Kidney (tissue), 14 donors: Measurements from ENCODE around the gene IFRD2. TPM values are rescaled to one million over a fixed set of nuclear protein-coding genes. Genes with fewer than 3 reads are reported as not detected.

Experiments
- DNase-seq, 5 donors: peaks; one replicate each; pipeline ENCODE4 v3.0.0-alpha.2; 2013 to 2020
- FAIRE-seq: peaks from 2 replicates; lab custom pipeline; 2012; peaks lifted over from hg19 to GRCh38; lab: Jason Lieb, UNC
- H3K27ac ChIP-seq, 2 donors: one replicate each; pipeline ENCODE4 v1.7.0; 2013; ENCODE audit warnings: low read depth in 2 of 2, low read length in 2 of 2, inconsistent platforms in 1 of 2
- H3K27me3 ChIP-seq: one replicate; pipeline ENCODE4 v1.7.1; 2013; ENCODE audit warnings: low read length, inconsistent platforms; ENCODE audit not compliant: control insufficient read depth, insufficient read depth
- H3K36me3 ChIP-seq, 3 donors: one replicate each; pipeline versions ENCODE4 v1.7.0 to v1.7.1; 2013; ENCODE audit warnings: low read length in 3 of 3, control low read depth in 1 of 3, inconsistent platforms in 1 of 3; ENCODE audit not compliant: insufficient read depth in 3 of 3, control insufficient read depth in 2 of 3
- H3K4me1 ChIP-seq, 3 donors: one replicate each; pipeline versions ENCODE4 v1.7.0 to v1.7.1; 2013; ENCODE audit warnings: low read length in 3 of 3, inconsistent platforms in 1 of 3, low read depth in 1 of 3; ENCODE audit not compliant: control insufficient read depth in 2 of 3, insufficient read depth in 2 of 3
- H3K4me3 ChIP-seq, 3 donors: one replicate each; pipeline versions ENCODE4 v1.7.0 to v1.8.1; 2013; ENCODE audit warnings: low read length in 3 of 3, control low read depth in 1 of 3, inconsistent platforms in 1 of 3
- H3K9ac ChIP-seq, 3 donors: one replicate each; pipeline versions ENCODE4 v1.7.0 to v1.7.1; 2013; ENCODE audit warnings: low read length in 3 of 3, control low read depth in 1 of 3, inconsistent platforms in 1 of 3
- H3K9me3 ChIP-seq, 3 donors: one replicate each; pipeline versions ENCODE4 v1.7.0 to v1.7.1; 2013; ENCODE audit warnings: low read length in 3 of 3, control low read depth in 1 of 3, inconsistent platforms in 1 of 3; ENCODE audit not compliant: control insufficient read depth in 2 of 3, insufficient read depth in 1 of 3
- CTCF ChIP-seq: IDR thresholded peaks from 3 replicates; pipeline ENCODE4 v1.5.1; 2012; ENCODE audit warnings: mild to moderate bottlenecking, moderate library complexity, borderline replicate concordance; ENCODE audit not compliant: insufficient read depth; ENCODE audit errors: extremely low read depth
- intact Hi-C: fragments of 100-400 bp; cut with DNase I; formaldehyde crosslinking; loops from one replicate; pipeline ENCODE4 v1.11.1; 2022
- polyA plus RNA-seq: library from polyadenylated mRNA; stranded (reverse); fragments of 350-450 nt; fragmentation: Illumina TruSeq; extraction: RNeasy Lipid Tissue Mini Kit (QIAGEN cat#74804); gene quantifications from one replicate; pipeline ENCODE4 v1.2.3, GENCODE V29; 2014; ENCODE audit warnings: low read depth, low replicate concordance; ENCODE audit not compliant: insufficient read depth
- total RNA-seq: library from RNA; stranded (reverse); fragmentation: NEBNext Ultra II Directional; extraction: Animal tissue kit (Norgen Biotek cat#: 25700); gene quantifications from one replicate; pipeline ENCODE4 v1.2.1, GENCODE V29; 2021
- donor health status: control.
- donor health status: control.
- donor health status: control.
- donor health status: control.
- donor health status: control.
- donor health status: DM: yes; HTN: yes; CAD: no.
- donor health status: Normal renal cell carcinoma (clear cell type).

The IFRD2 gene
- total and polyA plus RNA-seq, 2 donors from 2014 or later: 54.1 to 78.1 TPM

- intact Hi-C loops: no loop called here
- H3K4me3 ChIP-seq: peak overlapping the region in 2 of 3 donors; percentile 23 to 47
- peak overlapping the region in 2 of 3 donors; percentile 87 to 92 for H3K9ac ChIP-seq
- FAIRE-seq (no peak), DNase-seq (peak; percentile 96 to 98 (median 97))
- peaks cover 4 to 21% (median 11%) of the 10 kb centered on the region in 3 donors for H3K36me3 ChIP-seq
- no peaks in the 10 kb centered on the region for H3K27me3 ChIP-seq
- H3K27ac ChIP-seq: peak overlapping the region; percentile 92
- peaks cover 0 to 26% (median 6%) of the 10 kb centered on the region in 3 donors for H3K4me1 ChIP-seq
- TF ChIP-seq CTCF: peak; percentile 99
- no peaks in the 10 kb centered on the region for H3K9me3 ChIP-seq
Measured at GRCh38 chr3:50260027-50260941, 31.9 kb downstream of the IFRD2 start.

- no peaks in the 10 kb centered on the region for H3K9me3 ChIP-seq
- no peak for FAIRE-seq
- peak in 1 of 5 donors; percentile 36 for DNase-seq
- no peaks in the 10 kb centered on the region for H3K27me3 ChIP-seq
- TF ChIP-seq CTCF: no peak
- H3K9ac ChIP-seq: peak overlapping the region in 1 of 3 donors; percentile 71
- no peak overlapping the region for H3K4me3 ChIP-seq
- peak overlapping the region; percentile 92 for H3K27ac ChIP-seq
- H3K36me3 ChIP-seq: peaks cover 4 to 21% (median 13%) of the 10 kb centered on the region in 3 donors
- H3K4me1 ChIP-seq: peaks cover 0 to 24% (median 0%) of the 10 kb centered on the region in 3 donors
- intact Hi-C loops: no loop called here
Measured at GRCh38 chr3:50259432-50260026, 32.7 kb downstream of the IFRD2 start.

- Histone ChIP-seq H3K27me3 (no peaks in the 10 kb centered on the region), H3K36me3 (peaks cover 4 to 27% (median 13%) of the 10 kb centered on the region in 3 donors), H3K4me1 (peaks cover 0 to 21% (median 0%) of the 10 kb centered on the region in 3 donors), H3K9ac (no peak overlapping the region), H3K4me3 (no peak overlapping the region), H3K9me3 (no peaks in the 10 kb centered on the region), H3K27ac (peak overlapping the region in 1 of 2 donors; percentile 92)
- no peak for TF ChIP-seq CTCF
- DNase-seq (peak in 1 of 5 donors; percentile 74), FAIRE-seq (no peak)
- intact Hi-C loops: no loop called here
Measured at GRCh38 chr3:50258979-50259378, 33.2 kb downstream of the IFRD2 start.
